CD8-positive, alpha-beta memory T cell (primary cell): Measurements from ENCODE around the gene CDT1. TPM values are rescaled to one million over a fixed set of nuclear protein-coding genes. Genes with fewer than 3 reads are reported as not detected.
"Not testable (repeated sequence)": the region's sequence is repeated elsewhere in the genome, so short reads cannot be mapped to it uniquely, and the experiment has no call there.

Source experiments
- CTCF ChIA-PET: fragments of 350-600 bp; sonication (Branson Sonifier 250); formaldehyde crosslinking; loops from one replicate; lab custom pipeline; 2021; ENCODE audit warnings: antibody characterized with exemption; lab: Charles Lee
- POLR2A ChIA-PET: fragments of 350-600 bp; sonication (Branson Sonifier 250); formaldehyde crosslinking; loops from one replicate; lab custom pipeline; 2021; ENCODE audit warnings: antibody characterized with exemption; lab: Charles Lee
- DNase-seq, 5 donors: peaks; one replicate each; pipeline versions ENCODE4 v3.0.0 to v3.0.0-alpha.2; 2020 to 2022; ENCODE audit warnings: mixed read lengths in 1 of 5
- H3K27ac ChIP-seq: one replicate; pipeline ENCODE4 v1.7.0; 2013; ENCODE audit warnings: low read depth, mild to moderate bottlenecking, low read length, moderate library complexity
- H3K27me3 ChIP-seq: 2 replicates; pipeline ENCODE4 v1.7.0; 2013; ENCODE audit warnings: low read length, mild to moderate bottlenecking; ENCODE audit not compliant: insufficient read depth, poor library complexity, severe bottlenecking
- H3K36me3 ChIP-seq: 2 replicates; pipeline ENCODE4 v1.7.0; 2013; ENCODE audit warnings: mild to moderate bottlenecking, low read length, moderate library complexity; ENCODE audit not compliant: insufficient read depth
- H3K4me1 ChIP-seq: 2 replicates; pipeline ENCODE4 v1.7.0; 2013; ENCODE audit warnings: mild to moderate bottlenecking, low read length, moderate library complexity; ENCODE audit not compliant: insufficient read depth
- H3K4me3 ChIP-seq: 2 replicates; pipeline ENCODE4 v1.7.0; 2013; ENCODE audit warnings: mild to moderate bottlenecking, low read length
- H3K9me3 ChIP-seq: 2 replicates; pipeline ENCODE4 v1.7.0; 2013; ENCODE audit warnings: mild to moderate bottlenecking, low read length
- H3K27ac Mint-ChIP-seq, 8 donors: one replicate each; pipeline ENCODE4 v1.8.0; 2020 to 2021; ENCODE audit warnings: mixed read lengths in 8 of 8, mild to moderate bottlenecking in 6 of 8, inconsistent platforms in 3 of 8, moderate library complexity in 3 of 8
- H3K27me3 Mint-ChIP-seq, 2 donors: one replicate each; pipeline ENCODE4 v1.8.0; 2020 to 2021; ENCODE audit warnings: mixed read lengths in 2 of 2, mild to moderate bottlenecking in 1 of 2, moderate library complexity in 1 of 2
- H3K36me3 Mint-ChIP-seq, 3 donors: one replicate each; pipeline ENCODE4 v1.8.0; 2020 to 2021; ENCODE audit warnings: mixed read lengths in 3 of 3, inconsistent platforms in 1 of 3, mild to moderate bottlenecking in 1 of 3
- H3K4me1 Mint-ChIP-seq, 3 donors: one replicate each; pipeline ENCODE4 v1.8.0; 2020 to 2021; ENCODE audit warnings: mixed read lengths in 3 of 3, inconsistent platforms in 1 of 3, mild to moderate bottlenecking in 1 of 3
- H3K4me3 Mint-ChIP-seq, 7 donors: one replicate each; pipeline ENCODE4 v1.8.0; 2020 to 2021; ENCODE audit warnings: mixed read lengths in 7 of 7, mild to moderate bottlenecking in 6 of 7, moderate library complexity in 4 of 7, inconsistent platforms in 2 of 7
- H3K9me3 Mint-ChIP-seq, 5 donors: one replicate each; pipeline ENCODE4 v1.8.0; 2020 to 2022; ENCODE audit warnings: mixed read lengths in 5 of 5, mild to moderate bottlenecking in 3 of 5, moderate library complexity in 2 of 5, inconsistent platforms in 1 of 5
- polyA plus RNA-seq: library from polyadenylated mRNA; unstranded; fragments of 300-500 nt; fragmentation: Illumina TruSeq; gene quantifications from one replicate; pipeline ENCODE4 v1.2.3, GENCODE V29; 2021
- total RNA-seq, 2 experiments: library from RNA; stranded (reverse); gene quantifications; one replicate each; pipeline ENCODE4 v1.2.3, GENCODE V29; 2021

The CDT1 gene
- total and polyA plus RNA-seq, 3 experiments from 2014 or later: 0.26 to 106 (median 97.6) TPM

GRCh38 chr16:88769617-88770460, 33.8 kb upstream of the CDT1 start:
- H3K9me3 ChIP-seq: no peaks in the 10 kb centered on the region
- H3K4me3 ChIP-seq: no peak overlapping the region
- no peaks in the 10 kb centered on the region for H3K27me3 Mint-ChIP-seq
- peak in 1 of 5 donors; percentile 8 for DNase-seq
- ChIA-PET CTCF (interaction anchor here (0.9 kb wide), 1 partner anchor 11 kb away, joined by 3 read pairs; no protein-coding TSS in a partner anchor), POLR2A (interaction anchor here (1.0 to 1.3 kb wide), 2 partner anchors 11 to 41 kb away, joined by 3 to 4 read pairs; no protein-coding TSS in a partner anchor)
- peaks cover 0 to 14% (median 2%) of the 10 kb centered on the region in 3 donors for H3K36me3 Mint-ChIP-seq
- peak overlapping the region in 3 of 8 donors; percentile 60 to 73 (median 64) for H3K27ac Mint-ChIP-seq
- no peaks in the 10 kb centered on the region for H3K27me3 ChIP-seq
- no peaks in the 10 kb centered on the region for H3K9me3 Mint-ChIP-seq
- no peaks in the 10 kb centered on the region for H3K36me3 ChIP-seq
- peak overlapping the region; percentile 78 for H3K27ac ChIP-seq
- H3K4me3 Mint-ChIP-seq: peak overlapping the region in 1 of 7 donors; percentile 72
- H3K4me1 Mint-ChIP-seq: peaks cover 25 to 64% (median 28%) of the 10 kb centered on the region in 3 donors
- peaks cover 53% of the 10 kb centered on the region for H3K4me1 ChIP-seq

GRCh38 chr16:88770461-88771293, 32.9 kb upstream of the CDT1 start:
- Histone ChIP-seq H3K4me3 (no peak overlapping the region), H3K36me3 (no peaks in the 10 kb centered on the region), H3K27me3 (no peaks in the 10 kb centered on the region), H3K9me3 (no peaks in the 10 kb centered on the region), H3K27ac (peak overlapping the region; percentile 78), H3K4me1 (peaks cover 53% of the 10 kb centered on the region)
- Mint-ChIP-seq H3K9me3 (no peaks in the 10 kb centered on the region), H3K4me3 (peak overlapping the region in 2 of 7 donors; percentile 44 to 72), H3K27ac (peak overlapping the region; percentile 12 to 91 (median 86)), H3K27me3 (no peaks in the 10 kb centered on the region), H3K36me3 (peaks cover 0 to 14% (median 2%) of the 10 kb centered on the region in 3 donors), H3K4me1 (peaks cover 25 to 59% (median 29%) of the 10 kb centered on the region in 3 donors)
- POLR2A ChIA-PET: interaction anchor here (1.0 to 1.3 kb wide), 2 partner anchors 10 to 40 kb away, joined by 3 to 4 read pairs; no protein-coding TSS in a partner anchor
- CTCF ChIA-PET: interaction anchor here (0.9 to 1.6 kb wide), 3 partner anchors 10 to 33 kb away, joined by 3 to 5 read pairs (median 3); no protein-coding TSS in a partner anchor
- peak in 3 of 5 donors; percentile 38 to 58 (median 52) for DNase-seq

DNA sequence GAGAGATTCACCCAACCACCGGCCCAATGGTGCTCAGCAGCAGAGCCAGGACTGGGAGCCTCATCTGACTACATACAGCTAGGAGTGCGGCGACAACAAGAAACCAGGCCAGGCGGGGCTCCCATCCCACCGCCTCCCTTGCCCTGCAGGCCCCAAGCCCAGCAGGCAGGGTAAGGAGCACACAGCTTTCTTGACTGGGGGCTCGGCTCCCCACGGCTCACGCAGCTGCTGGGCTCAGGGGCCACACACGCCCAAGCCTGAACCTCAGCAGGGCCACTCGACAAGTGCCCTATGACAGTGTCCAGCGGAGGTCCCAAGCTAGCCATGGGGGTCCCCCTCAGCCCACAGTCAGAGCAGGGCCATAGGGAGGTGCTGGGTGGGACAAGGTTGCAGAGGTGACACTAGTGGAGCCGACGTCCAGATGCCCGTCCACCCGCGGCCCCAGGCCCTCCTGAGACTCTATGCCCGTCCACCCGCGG, 32.3 kb upstream of the CDT1 start:
- H3K9me3 ChIP-seq: no peaks in the 10 kb centered on the region
- no peak overlapping the region for H3K4me3 ChIP-seq
- ChIA-PET POLR2A (interaction anchor here (1.0 to 1.3 kb wide), 2 partner anchors 10 to 39 kb away, joined by 3 to 4 read pairs; no protein-coding TSS in a partner anchor), CTCF (interaction anchor here (1.1 to 1.6 kb wide), 2 partner anchors 13 to 34 kb away, joined by 3 to 5 read pairs; no protein-coding TSS in a partner anchor)
- Mint-ChIP-seq H3K4me1 (peaks cover 20 to 53% (median 25%) of the 10 kb centered on the region in 3 donors), H3K36me3 (peaks cover 0 to 11% (median 2%) of the 10 kb centered on the region in 3 donors), H3K9me3 (no peaks in the 10 kb centered on the region), H3K4me3 (peak overlapping the region in 1 of 7 donors; percentile 44), H3K27me3 (no peaks in the 10 kb centered on the region), H3K27ac (peak overlapping the region in 7 of 8 donors; percentile 12 to 91 (median 86))
- no peaks in the 10 kb centered on the region for H3K36me3 ChIP-seq
- H3K27ac ChIP-seq: peak overlapping the region; percentile 70
- DNase-seq: no peak
- H3K27me3 ChIP-seq: no peaks in the 10 kb centered on the region
- H3K4me1 ChIP-seq: peaks cover 53% of the 10 kb centered on the region

DNA sequence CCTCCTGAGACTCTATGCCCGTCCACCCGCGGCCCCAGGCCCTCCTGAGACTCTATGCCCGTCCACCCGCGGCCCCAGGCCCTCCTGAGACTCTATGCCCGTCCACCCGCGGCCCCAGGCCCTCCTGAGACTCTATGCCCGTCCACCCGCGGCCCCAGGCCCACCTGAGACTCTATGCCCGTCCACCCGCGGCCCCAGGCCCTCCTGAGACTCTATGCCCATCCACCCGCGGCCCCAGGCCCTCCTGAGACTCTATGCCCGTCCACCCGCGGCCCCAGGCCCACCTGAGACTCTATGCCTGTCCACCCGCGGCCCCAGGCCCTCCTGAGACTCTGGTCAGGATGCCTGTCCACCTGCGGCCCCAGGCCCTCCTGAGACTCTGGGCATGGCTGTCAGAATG, 31.8 kb upstream of the CDT1 start:
- CTCF ChIA-PET: interaction anchor here (1.1 to 1.6 kb wide), 4 partner anchors 9 to 34 kb away, joined by 3 to 5 read pairs (median 4); no protein-coding TSS in a partner anchor
- Histone ChIP-seq H3K4me1 (peaks cover 51% of the 10 kb centered on the region), H3K27ac (peak overlapping the region; percentile 75)
- H3K27me3 ChIP-seq, H3K4me3 Mint-ChIP-seq, H3K9me3 ChIP-seq, H3K27me3 Mint-ChIP-seq, POLR2A ChIA-PET, H3K27ac Mint-ChIP-seq, H3K9me3 Mint-ChIP-seq, H3K4me3 ChIP-seq, DNase-seq, H3K36me3 ChIP-seq: not testable (repeated sequence)
- Mint-ChIP-seq H3K36me3 (peaks cover 0 to 15% (median 2%) of the 10 kb centered on the region in 3 donors), H3K4me1 (peaks cover 19 to 48% (median 25%) of the 10 kb centered on the region in 3 donors)

- H3K36me3 ChIP-seq: no peaks in the 10 kb centered on the region
- H3K27me3 ChIP-seq: no peaks in the 10 kb centered on the region
- H3K27ac ChIP-seq: peak overlapping the region; percentile 75
- Mint-ChIP-seq H3K36me3 (peaks cover 0 to 19% (median 0%) of the 10 kb centered on the region in 3 donors), H3K9me3 (no peaks in the 10 kb centered on the region), H3K4me3 (no peak overlapping the region), H3K4me1 (peaks cover 17 to 48% (median 19%) of the 10 kb centered on the region in 3 donors), H3K27me3 (no peaks in the 10 kb centered on the region), H3K27ac (no peak overlapping the region)
- CTCF ChIA-PET: interaction anchor here (1.1 to 1.5 kb wide), 3 partner anchors 10 to 19 kb away, joined by 3 to 4 read pairs (median 4); no protein-coding TSS in a partner anchor
- no peak overlapping the region for H3K4me3 ChIP-seq
- peaks cover 38% of the 10 kb centered on the region for H3K4me1 ChIP-seq
- POLR2A ChIA-PET: interaction anchor here (1.0 kb wide), 1 partner anchor 7 kb away, joined by 4 read pairs; no protein-coding TSS in a partner anchor
- DNase-seq: no peak
- no peaks in the 10 kb centered on the region for H3K9me3 ChIP-seq
Observed at GRCh38 chr16:88772871-88773811, 30.4 kb upstream of the CDT1 start.

DNA sequence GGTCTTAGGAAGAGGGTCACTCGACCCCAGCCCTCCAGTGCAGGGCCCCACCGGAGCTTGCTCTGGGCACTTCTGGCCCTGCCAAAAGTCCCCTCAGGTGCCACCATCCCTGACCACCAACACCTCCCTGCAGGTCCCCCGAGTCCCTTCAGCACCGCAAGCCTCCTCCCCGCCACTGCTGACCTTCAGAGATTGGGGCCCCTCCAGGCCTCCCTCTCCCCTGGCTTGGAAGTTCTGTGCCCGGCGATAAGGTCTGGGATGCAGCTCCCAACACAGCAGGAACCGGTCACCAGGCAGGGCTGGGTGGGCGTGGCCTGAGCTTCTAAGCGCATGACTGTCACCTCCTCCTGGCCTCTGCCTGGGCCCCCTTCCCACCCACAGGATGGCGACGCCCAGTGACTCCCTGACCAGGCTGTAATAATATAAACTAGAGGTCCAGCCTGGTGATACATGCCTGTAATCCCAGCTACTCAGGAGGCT, 29.7 kb upstream of the CDT1 start:
- no peak for DNase-seq
- H3K4me3 Mint-ChIP-seq: no peak overlapping the region
- no peaks in the 10 kb centered on the region for H3K27me3 Mint-ChIP-seq
- H3K4me3 ChIP-seq: no peak overlapping the region
- H3K27me3 ChIP-seq: no peaks in the 10 kb centered on the region
- H3K4me1 Mint-ChIP-seq: peaks cover 19 to 53% (median 20%) of the 10 kb centered on the region in 3 donors
- H3K27ac Mint-ChIP-seq: peak overlapping the region in 2 of 8 donors; percentile 52 to 54
- no peaks in the 10 kb centered on the region for H3K36me3 ChIP-seq
- no peaks in the 10 kb centered on the region for H3K9me3 ChIP-seq
- H3K9me3 Mint-ChIP-seq: no peaks in the 10 kb centered on the region
- peaks cover 0 to 19% (median 0%) of the 10 kb centered on the region in 3 donors for H3K36me3 Mint-ChIP-seq
- H3K27ac ChIP-seq: peak overlapping the region; percentile 75
- CTCF ChIA-PET: interaction anchor here (1.1 kb wide), 1 partner anchor 20 kb away, joined by 3 read pairs; no protein-coding TSS in a partner anchor
- POLR2A ChIA-PET: no interaction called here
- peaks cover 34% of the 10 kb centered on the region for H3K4me1 ChIP-seq
